Gastroesophageal sphincter (tissue), 3 donors: ENCODE data around the gene PSTPIP1.

Experiments used
- EP300 ChIP-seq: sonication (generic); formaldehyde crosslinking; IDR thresholded peaks from one replicate; pipeline ENCODE4 v1.6.1; 2017; ENCODE audit warnings: antibody characterized with exemption, mild to moderate bottlenecking
- TF ChIP-seq, protein P1 (sequence below), 4 experiments: fragments of 200-600 bp in 2 of 4; fragments of 450-650 bp in 2 of 4; sonication (generic) in 1 of 4; IDR thresholded peaks; one replicate each; pipeline ENCODE4 v1.5.1; 2017 to 2019; ENCODE audit warnings: antibody characterized with exemption in 4 of 4, mild to moderate bottlenecking in 2 of 4, moderate library complexity in 2 of 4

DNA sequence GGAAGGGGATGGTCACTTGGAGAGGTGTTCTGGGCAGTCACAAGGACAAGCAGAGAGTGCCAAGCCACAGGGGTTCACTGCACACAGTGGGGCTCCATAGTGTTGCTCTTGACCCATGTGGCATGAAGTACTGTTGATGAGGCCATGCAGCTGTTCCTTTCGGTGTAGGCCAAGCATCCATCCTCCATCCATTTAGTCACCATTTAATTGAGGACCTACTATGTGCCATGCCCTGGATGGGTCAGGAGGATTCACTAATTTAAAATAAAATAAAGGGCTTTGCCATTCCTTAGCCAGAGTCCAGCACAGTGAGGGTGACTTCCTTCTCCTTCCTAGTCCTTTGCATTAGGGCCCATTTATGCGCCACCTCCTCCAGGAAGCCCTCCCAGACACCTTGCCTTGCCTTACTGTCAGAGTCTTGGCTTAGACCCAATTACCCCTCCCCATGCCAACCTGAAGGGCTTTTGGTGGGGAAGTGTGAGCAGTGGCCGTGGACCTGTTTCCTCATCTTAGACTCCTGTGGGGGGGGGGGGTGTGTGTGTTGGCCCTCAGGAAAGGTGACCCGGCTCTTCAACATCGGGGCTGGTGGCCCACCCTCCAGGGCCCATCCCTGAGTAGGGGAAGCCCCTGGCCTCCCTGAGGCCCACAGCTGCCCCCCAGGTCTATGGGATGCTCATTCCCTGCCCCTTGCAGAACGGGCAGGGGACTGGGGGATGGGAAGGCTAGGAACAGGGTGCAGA lies 25.6 kb downstream of the PSTPIP1 start:
- TF ChIP-seq, protein P1, sequence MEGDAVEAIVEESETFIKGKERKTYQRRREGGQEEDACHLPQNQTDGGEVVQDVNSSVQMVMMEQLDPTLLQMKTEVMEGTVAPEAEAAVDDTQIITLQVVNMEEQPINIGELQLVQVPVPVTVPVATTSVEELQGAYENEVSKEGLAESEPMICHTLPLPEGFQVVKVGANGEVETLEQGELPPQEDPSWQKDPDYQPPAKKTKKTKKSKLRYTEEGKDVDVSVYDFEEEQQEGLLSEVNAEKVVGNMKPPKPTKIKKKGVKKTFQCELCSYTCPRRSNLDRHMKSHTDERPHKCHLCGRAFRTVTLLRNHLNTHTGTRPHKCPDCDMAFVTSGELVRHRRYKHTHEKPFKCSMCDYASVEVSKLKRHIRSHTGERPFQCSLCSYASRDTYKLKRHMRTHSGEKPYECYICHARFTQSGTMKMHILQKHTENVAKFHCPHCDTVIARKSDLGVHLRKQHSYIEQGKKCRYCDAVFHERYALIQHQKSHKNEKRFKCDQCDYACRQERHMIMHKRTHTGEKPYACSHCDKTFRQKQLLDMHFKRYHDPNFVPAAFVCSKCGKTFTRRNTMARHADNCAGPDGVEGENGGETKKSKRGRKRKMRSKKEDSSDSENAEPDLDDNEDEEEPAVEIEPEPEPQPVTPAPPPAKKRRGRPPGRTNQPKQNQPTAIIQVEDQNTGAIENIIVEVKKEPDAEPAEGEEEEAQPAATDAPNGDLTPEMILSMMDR (IDR thresholded peaks at IDR 0.05), result no peak
- TF ChIP-seq EP300, result no peak
